ENCODE measurements around the gene ENTPD3.

- no peak for TF ChIP-seq TARDBP (IDR thresholded peaks at IDR 0.05)
- no peak for TF ChIP-seq FOXK2 (IDR thresholded peaks at IDR 0.05)
Measured at GRCh38 chr3:40476478-40477470, 89.8 kb downstream of the ENTPD3 start, which contains the start of gene ZNF619.
